CD14-positive monocyte (primary cell): ENCODE measurements around the gene SPATA45. TPM values are rescaled to one million over a fixed set of nuclear protein-coding genes. Genes with fewer than 3 reads are reported as not detected.

Experiments
- DNase-seq, 3 donors: peaks; one replicate each; pipeline ENCODE4 v3.0.0-alpha.2; 2011 to 2022
- H2AFZ ChIP-seq: 2 replicates; pipeline ENCODE4 v1.6.0; 2012; ENCODE audit warnings: mild to moderate bottlenecking, low read depth, low read length, inconsistent platforms; ENCODE audit not compliant: insufficient read depth, poor library complexity, severe bottlenecking
- H3K27ac ChIP-seq, 2 donors: 1 replicate in 1 of 2; 2 replicates in 1 of 2; pipeline ENCODE4 v1.5.1; 2012 to 2013; ENCODE audit warnings: low read length in 2 of 2, control low read depth in 1 of 2, inconsistent platforms in 1 of 2, low read depth in 1 of 2, mild to moderate bottlenecking in 1 of 2
- H3K27me3 ChIP-seq, 2 donors: one replicate each; pipeline versions ENCODE4 v1.6.0 to v1.6.1; 2011 to 2013; ENCODE audit warnings: low read length in 2 of 2; ENCODE audit not compliant: control insufficient read depth in 2 of 2, insufficient read depth in 2 of 2
- H3K36me3 ChIP-seq, 2 donors: replicated peaks in 1 of 2; 1 replicate in 1 of 2; 2 replicates in 1 of 2; pipeline versions ENCODE4 v1.5.1 to v1.6.1; 2012 to 2013; ENCODE audit warnings: low read length in 2 of 2, control low read depth in 1 of 2, inconsistent platforms in 1 of 2, mild to moderate bottlenecking in 1 of 2; ENCODE audit not compliant: insufficient read depth in 2 of 2, control insufficient read depth in 1 of 2
- H3K4me1 ChIP-seq, 2 donors: 1 replicate in 1 of 2; 2 replicates in 1 of 2; pipeline versions ENCODE4 v1.5.1 to v1.6.1; 2012 to 2013; ENCODE audit warnings: low read length in 2 of 2, control low read depth in 1 of 2, inconsistent platforms in 1 of 2, mild to moderate bottlenecking in 1 of 2, moderate library complexity in 1 of 2; ENCODE audit not compliant: insufficient read depth in 2 of 2, control insufficient read depth in 1 of 2
- H3K4me2 ChIP-seq: replicated peaks from 2 replicates; pipeline ENCODE3; 2012; ENCODE audit warnings: low read length, moderate library complexity, mild to moderate bottlenecking; ENCODE audit not compliant: poor library complexity, severe bottlenecking; ENCODE audit errors: extremely low read depth
- H3K4me3 ChIP-seq, 3 experiments: fragments of 200-600 bp in 1 of 3; sonication (generic) in 1 of 3; replicated peaks in 1 of 3; 1 replicate in 2 of 3; 2 replicates in 1 of 3; pipeline ENCODE4 v1.5.1; 2011 to 2013; ENCODE audit warnings: low read length in 3 of 3, mild to moderate bottlenecking in 3 of 3, control low read depth in 2 of 3, low read depth in 2 of 3, inconsistent platforms in 1 of 3, moderate library complexity in 1 of 3
- H3K79me2 ChIP-seq: 2 replicates; pipeline ENCODE4 v1.6.0; 2012; ENCODE audit warnings: mild to moderate bottlenecking, control low read depth, inconsistent platforms, low read length, moderate library complexity; ENCODE audit not compliant: insufficient read depth
- H3K9ac ChIP-seq: 2 replicates; pipeline ENCODE4 v1.6.0; 2017; ENCODE audit warnings: low read length, mild to moderate bottlenecking; ENCODE audit not compliant: insufficient read depth, poor library complexity, severe bottlenecking
- H3K9me3 ChIP-seq, 2 donors: replicated peaks in 1 of 2; 1 replicate in 1 of 2; 2 replicates in 1 of 2; pipeline versions ENCODE4 v1.5.1 to v1.6.1; 2012 to 2013; ENCODE audit warnings: low read length in 2 of 2, control low read depth in 1 of 2; ENCODE audit not compliant: control insufficient read depth in 1 of 2, insufficient read depth in 1 of 2
- H4K20me1 ChIP-seq: 2 replicates; pipeline ENCODE4 v1.6.0; 2012; ENCODE audit warnings: mild to moderate bottlenecking, low read length, control low read depth, moderate library complexity; ENCODE audit not compliant: insufficient read depth
- H3K27ac Mint-ChIP-seq, 7 donors: one replicate each; pipeline ENCODE4 v1.8.0; 2020; ENCODE audit warnings: mild to moderate bottlenecking in 7 of 7, mixed read lengths in 7 of 7, moderate library complexity in 6 of 7, inconsistent platforms in 2 of 7
- H3K27me3 Mint-ChIP-seq, 3 donors: one replicate each; pipeline ENCODE4 v1.8.0; 2021 to 2022; ENCODE audit warnings: low read depth in 3 of 3, mild to moderate bottlenecking in 3 of 3, mixed read lengths in 3 of 3, moderate library complexity in 3 of 3, inconsistent platforms in 1 of 3
- H3K36me3 Mint-ChIP-seq, 2 donors: one replicate each; pipeline ENCODE4 v1.8.0; 2020; ENCODE audit warnings: mixed read lengths in 2 of 2, inconsistent platforms in 1 of 2, mild to moderate bottlenecking in 1 of 2
- H3K4me1 Mint-ChIP-seq: one replicate; pipeline ENCODE4 v1.8.0; 2020; ENCODE audit warnings: mild to moderate bottlenecking, mixed read lengths
- H3K4me3 Mint-ChIP-seq, 2 donors: one replicate each; pipeline ENCODE4 v1.8.0; 2020; ENCODE audit warnings: mild to moderate bottlenecking in 2 of 2, mixed read lengths in 2 of 2, moderate library complexity in 1 of 2
- H3K9me3 Mint-ChIP-seq, 7 donors: one replicate each; pipeline ENCODE4 v1.8.0; 2020 to 2022; ENCODE audit warnings: mixed read lengths in 7 of 7, mild to moderate bottlenecking in 6 of 7, moderate library complexity in 6 of 7, inconsistent platforms in 2 of 7
- CTCF ChIP-seq: fragments of 200-600 bp; IDR thresholded peaks from one replicate; pipeline ENCODE4 v1.8.0; 2022; ENCODE audit warnings: antibody characterized with exemption, mild to moderate bottlenecking
- WGBS: methylation state at CpG from one replicate; pipeline ENCODE4 v1.1.5; 2013; ENCODE audit warnings: missing lambda C conversion rate; ENCODE audit not compliant: insufficient coverage; 5-methylcytosine and 5-hydroxymethylcytosine counted together
- intact Hi-C, 2 donors: fragments of 100-400 bp; cut with micrococcal nuclease; formaldehyde crosslinking; loops; one replicate each; pipeline versions ENCODE4 v1.15.0 to v1.15.1; 2023
- polyA plus RNA-seq, 3 donors: library from polyadenylated mRNA; depleted of rRNA in 1 of 3; unstranded in 2 of 3; stranded (reverse) in 1 of 3; fragments of 300-500 nt in 2 of 3; fragments of >200 nt in 1 of 3; fragmentation: Illumina TruSeq in 2 of 3; gene quantifications; 1 replicate in 2 of 3; 2 replicates in 1 of 3; pipeline ENCODE4 v1.2.3, GENCODE V29; 2012 to 2021

The SPATA45 gene
- polyA plus RNA-seq, 3 donors: 0.29 TPM; not detected in 2

GRCh38 chr1:212782422-212783154, 64.9 kb downstream of the SPATA45 start:
- H3K4me3 ChIP-seq: no peak overlapping the region
- peaks cover 15% of the 10 kb centered on the region for H3K79me2 ChIP-seq
- no peaks in the 10 kb centered on the region for H4K20me1 ChIP-seq
- no peak overlapping the region for H3K4me3 Mint-ChIP-seq
- peak; percentile 91 for TF ChIP-seq CTCF
- H3K9ac ChIP-seq: no peak overlapping the region
- H3K4me1 ChIP-seq: peaks cover 8 to 17% of the 10 kb centered on the region in 2 donors
- peaks cover 0 to 2% (median 0%) of the 10 kb centered on the region in 3 donors for H3K27me3 Mint-ChIP-seq
- intact Hi-C loops: loop anchor here (5.0 to 10.0 kb wide), 3 partner anchors 115 to 328 kb away; no protein-coding TSS in a partner anchor
- H3K36me3 ChIP-seq: peaks cover 48 to 61% of the 10 kb centered on the region in 2 donors
- H2AFZ ChIP-seq: no peak overlapping the region
- H3K4me1 Mint-ChIP-seq: peaks cover 13% of the 10 kb centered on the region
- no peaks in the 10 kb centered on the region for H3K9me3 Mint-ChIP-seq
- H3K36me3 Mint-ChIP-seq: peaks cover 49 to 56% of the 10 kb centered on the region in 2 donors
- peak; percentile 40 to 86 (median 64) for DNase-seq
- H3K27ac ChIP-seq: peak overlapping the region; percentile 33 to 59
- H3K4me2 ChIP-seq: peak overlapping the region; percentile 26
- WGBS: no CpG with 5 or more reads among the region's 3 CpGs
- H3K27me3 ChIP-seq: no peaks in the 10 kb centered on the region
- peak overlapping the region; percentile 68 to 92 (median 87) for H3K27ac Mint-ChIP-seq
- H3K9me3 ChIP-seq: no peaks in the 10 kb centered on the region

- Mint-ChIP-seq H3K36me3 (peaks cover 38 to 44% of the 10 kb centered on the region in 2 donors), H3K4me3 (no peak overlapping the region), H3K4me1 (peaks cover 24% of the 10 kb centered on the region), H3K9me3 (peaks cover 0 to 3% (median 0%) of the 10 kb centered on the region in 7 donors), H3K27me3 (peaks cover 0 to 2% (median 0%) of the 10 kb centered on the region in 3 donors), H3K27ac (no peak overlapping the region)
- H3K36me3 ChIP-seq: peaks cover 38 to 47% of the 10 kb centered on the region in 2 donors
- intact Hi-C loops: loop anchor here (5.0 to 10.0 kb wide), 3 partner anchors 114 to 326 kb away; no protein-coding TSS in a partner anchor
- TF ChIP-seq CTCF: no peak
- H3K27ac ChIP-seq: no peak overlapping the region
- peaks cover 2% of the 10 kb centered on the region for H3K79me2 ChIP-seq
- no peaks in the 10 kb centered on the region for H3K9me3 ChIP-seq
- WGBS: no CpG with 5 or more reads among the region's 2 CpGs
- H3K4me1 ChIP-seq: peaks cover 11 to 21% of the 10 kb centered on the region in 2 donors
- no peak overlapping the region for H3K9ac ChIP-seq
- DNase-seq: no peak
- no peaks in the 10 kb centered on the region for H3K27me3 ChIP-seq
- no peaks in the 10 kb centered on the region for H4K20me1 ChIP-seq
- no peak overlapping the region for H2AFZ ChIP-seq
- no peak overlapping the region for H3K4me2 ChIP-seq
- no peak overlapping the region for H3K4me3 ChIP-seq
These were observed 66.2 kb downstream of the SPATA45 start for GRCh38 chr1:212781225-212781624.
